ENCODE results near the gene DSTN.

DSTN gene

GRCh38 chr20:17618673-17619013, 48.8 kb downstream of the DSTN start:
- Histone ChIP-seq H3K27me3 (ENCODE audit: insufficient read depth, poor library complexity, severe bottlenecking) (no peaks in the 10 kb centered on the region), H3K27ac (replicated peaks) (no peak overlapping the region), H3K4me3 (replicated peaks; ENCODE audit: insufficient read depth, low read length) (no peak overlapping the region)
- TF ChIP-seq GABPA (IDR thresholded peaks at IDR 0.05; ENCODE audit: low read depth) (no peak), REST (IDR thresholded peaks at IDR 0.05; ENCODE audit: insufficient replicate concordance, low read depth) (no peak), POLR2AphosphoS5 (IDR thresholded peaks at IDR 0.05; ENCODE audit: low read depth) (no peak), SPI1 (IDR thresholded peaks at IDR 0.05; ENCODE audit: borderline replicate concordance, low read depth) (no peak), CTCF (IDR thresholded peaks at IDR 0.05; ENCODE audit: insufficient read depth, low read length) (no peak)
- no peak for DNase-seq (ENCODE audit: low read depth in 1 of 2, low spot score in 1 of 2)

GRCh38 chr20:17619351-17620093, 49.6 kb downstream of the DSTN start:
- TF ChIP-seq CTCF (IDR thresholded peaks at IDR 0.05; ENCODE audit: insufficient read depth, low read length) = no peak
- TF ChIP-seq REST (IDR thresholded peaks at IDR 0.05; ENCODE audit: insufficient replicate concordance, low read depth) = no peak
- TF ChIP-seq POLR2AphosphoS5 (IDR thresholded peaks at IDR 0.05; ENCODE audit: low read depth) = no peak
- TF ChIP-seq GABPA (IDR thresholded peaks at IDR 0.05; ENCODE audit: low read depth) = no peak
- TF ChIP-seq SPI1 (IDR thresholded peaks at IDR 0.05; ENCODE audit: borderline replicate concordance, low read depth) = no peak
- H3K27ac ChIP-seq (replicated peaks) = no peak overlapping the region
- DNase-seq (ENCODE audit: low read depth in 1 of 2, low spot score in 1 of 2) = no peak

GRCh38 chr20:17620371-17621228, 50.7 kb downstream of the DSTN start:
- no peak for DNase-seq (ENCODE audit: low read depth in 1 of 2, low spot score in 1 of 2)
- H3K27me3 ChIP-seq (ENCODE audit: insufficient read depth, poor library complexity, severe bottlenecking) = no peaks in the 10 kb centered on the region
- TF ChIP-seq REST (IDR thresholded peaks at IDR 0.05; ENCODE audit: insufficient replicate concordance, low read depth) = no peak
- TF ChIP-seq GABPA (IDR thresholded peaks at IDR 0.05; ENCODE audit: low read depth) = no peak
- no peak for TF ChIP-seq POLR2AphosphoS5 (IDR thresholded peaks at IDR 0.05; ENCODE audit: low read depth)
- TF ChIP-seq CTCF (IDR thresholded peaks at IDR 0.05; ENCODE audit: insufficient read depth, low read length) = no peak
- no peak for TF ChIP-seq SPI1 (IDR thresholded peaks at IDR 0.05; ENCODE audit: borderline replicate concordance, low read depth)
- H3K4me3 ChIP-seq (replicated peaks; ENCODE audit: insufficient read depth, low read length) = no peak overlapping the region
- no peak overlapping the region for H3K27ac ChIP-seq (replicated peaks)

More at GRCh38 chr20:17619351-17620093, 49.6 kb downstream of the DSTN start:
- H3K4me3 ChIP-seq (replicated peaks; ENCODE audit: insufficient read depth, low read length) = no peak overlapping the region
- H3K27me3 ChIP-seq (ENCODE audit: insufficient read depth, poor library complexity, severe bottlenecking) = no peaks in the 10 kb centered on the region

All from HL-60 (cell line).